HG02938 (cell line): Measurements from ENCODE around the gene CNPY1.

Experiments used
- ATAC-seq: cut with Tn5 transposase; IDR thresholded peaks from one replicate; pipeline ENCODE4 v1.9.1; 2021; ENCODE audit warnings: mild to moderate bottlenecking, moderate library complexity; ENCODE audit not compliant: unreplicated experiment

Gene CNPY1

GRCh38 chr7:155560196-155560885 lies 14.0 kb upstream of the CNPY1 start:
- no peak for ATAC-seq

- ATAC-seq = no peak
Measured at GRCh38 chr7:155559519-155560108, 13.3 kb upstream of the CNPY1 start.

- ATAC-seq = no peak
Measured at GRCh38 chr7:155558961-155559360, 12.6 kb upstream of the CNPY1 start.

GRCh38 chr7:155558351-155558750 lies 12.0 kb upstream of the CNPY1 start:
- no peak for ATAC-seq

GRCh38 chr7:155557778-155558177 lies 11.4 kb upstream of the CNPY1 start:
- no peak for ATAC-seq

- ATAC-seq = no peak
Measured at GRCh38 chr7:155556763-155557162, 10.4 kb upstream of the CNPY1 start.

GRCh38 chr7:155555116-155555695 lies 8.8 kb upstream of the CNPY1 start:
- ATAC-seq = no peak

GRCh38 chr7:155553871-155554270 lies 7.5 kb upstream of the CNPY1 start:
- ATAC-seq = no peak

GRCh38 chr7:155551785-155552611 lies 5.6 kb upstream of the CNPY1 start:
- ATAC-seq = no peak

GRCh38 chr7:155550916-155551315 lies 4.6 kb upstream of the CNPY1 start:
- no peak for ATAC-seq

- ATAC-seq = no peak
Measured at GRCh38 chr7:155549226-155549625, 2.9 kb upstream of the CNPY1 start.

GRCh38 chr7:155547161-155547791 lies 917 bp upstream of the CNPY1 start:
- ATAC-seq = no peak

GRCh38 chr7:155545348-155545747 lies 1.0 kb downstream of the CNPY1 start:
- no peak for ATAC-seq

- ATAC-seq = no peak
Measured at GRCh38 chr7:155544485-155544884, 1.9 kb downstream of the CNPY1 start.

GRCh38 chr7:155543926-155544325 lies 2.4 kb downstream of the CNPY1 start:
- no peak for ATAC-seq

- ATAC-seq = no peak
Measured at GRCh38 chr7:155543011-155543876, 3.1 kb downstream of the CNPY1 start.

- ATAC-seq = no peak
Measured at GRCh38 chr7:155541986-155542675, 4.2 kb downstream of the CNPY1 start.

- ATAC-seq = no peak
Measured at GRCh38 chr7:155540553-155540952, 5.8 kb downstream of the CNPY1 start.

- ATAC-seq = no peak
Measured at GRCh38 chr7:155538293-155538692, 8.1 kb downstream of the CNPY1 start.

GRCh38 chr7:155536451-155536850 lies 9.9 kb downstream of the CNPY1 start:
- ATAC-seq = no peak
